SKM-1 (cell line): ENCODE measurements around the gene GRIK4.

ENCODE experiments used
- DNase-seq: peaks from one replicate; lab custom pipeline; 2025; ENCODE audit not compliant: unreplicated experiment; lab: John Stamatoyannopoulos, UW

The GRIK4 gene

GRCh38 chr11:120547811-120548681 lies 36.5 kb downstream of the GRIK4 start:
- peak; percentile 5 for DNase-seq

GRCh38 chr11:120548682-120549209 lies 37.2 kb downstream of the GRIK4 start:
- no peak for DNase-seq

- no peak for DNase-seq
These were observed 37.8 kb downstream of the GRIK4 start for GRCh38 chr11:120549346-120549745.

GRCh38 chr11:120550007-120550406 lies 38.5 kb downstream of the GRIK4 start:
- DNase-seq: no peak

GRCh38 chr11:120551191-120551590 lies 39.6 kb downstream of the GRIK4 start:
- DNase-seq: no peak

- no peak for DNase-seq
These were observed 43.4 kb downstream of the GRIK4 start for GRCh38 chr11:120554766-120555432.

- no peak for DNase-seq
These were observed 43.9 kb downstream of the GRIK4 start for GRCh38 chr11:120555433-120555773.

- DNase-seq: no peak
These were observed 45.2 kb downstream of the GRIK4 start for GRCh38 chr11:120556797-120557196.

GRCh38 chr11:120558744-120559431 lies 47.3 kb downstream of the GRIK4 start:
- no peak for DNase-seq

- DNase-seq: no peak
These were observed 49.7 kb downstream of the GRIK4 start for GRCh38 chr11:120561286-120561685.

- DNase-seq: no peak
These were observed 51.4 kb downstream of the GRIK4 start for GRCh38 chr11:120562806-120563425.

- no peak for DNase-seq
These were observed 52.4 kb downstream of the GRIK4 start for GRCh38 chr11:120563703-120564572.

GRCh38 chr11:120564573-120565311 lies 53.2 kb downstream of the GRIK4 start:
- DNase-seq: no peak

- DNase-seq: no peak
These were observed 54.1 kb downstream of the GRIK4 start for GRCh38 chr11:120565466-120566155.

- DNase-seq: no peak
These were observed 54.6 kb downstream of the GRIK4 start for GRCh38 chr11:120566176-120566575.

GRCh38 chr11:120568572-120569307 lies 57.2 kb downstream of the GRIK4 start:
- DNase-seq: no peak

- DNase-seq: no peak
These were observed 58.3 kb downstream of the GRIK4 start for GRCh38 chr11:120569861-120570260.

- no peak for DNase-seq
These were observed 59.9 kb downstream of the GRIK4 start for GRCh38 chr11:120571476-120571875.
